Activated naive CD8-positive, alpha-beta T cell treated with anti-CD3 and anti-CD28 coated beads for 36 hours (primary cell): ENCODE measurements around the gene WNK3. TPM values are rescaled to one million over a fixed set of nuclear protein-coding genes. Genes with fewer than 3 reads are reported as not detected.

Experiments
- DNase-seq: peaks from one replicate; pipeline ENCODE4 v3.0.0; 2021
- H3K27ac Mint-ChIP-seq: one replicate; pipeline ENCODE4 v1.8.0; 2022; ENCODE audit warnings: mild to moderate bottlenecking, moderate library complexity, mixed read lengths
- H3K27me3 Mint-ChIP-seq: one replicate; pipeline ENCODE4 v1.8.0; 2022; ENCODE audit warnings: mild to moderate bottlenecking, mixed read lengths
- H3K36me3 Mint-ChIP-seq: one replicate; pipeline ENCODE4 v1.8.0; 2021; ENCODE audit warnings: mild to moderate bottlenecking, mixed read lengths
- H3K4me1 Mint-ChIP-seq: one replicate; pipeline ENCODE4 v1.8.0; 2021; ENCODE audit warnings: mixed read lengths
- H3K4me3 Mint-ChIP-seq: one replicate; pipeline ENCODE4 v1.8.0; 2022; ENCODE audit warnings: mild to moderate bottlenecking, moderate library complexity, mixed read lengths
- H3K9me3 Mint-ChIP-seq: one replicate; pipeline ENCODE4 v1.8.0; 2022; ENCODE audit warnings: mixed read lengths
- total RNA-seq, 2 experiments: library from RNA; stranded (reverse); gene quantifications; one replicate each; pipeline ENCODE4 v1.2.3, GENCODE V29; 2021

Gene WNK3
- total RNA-seq, 2 experiments from 2014 or later: 0.64 to 1.0 TPM

DNA sequence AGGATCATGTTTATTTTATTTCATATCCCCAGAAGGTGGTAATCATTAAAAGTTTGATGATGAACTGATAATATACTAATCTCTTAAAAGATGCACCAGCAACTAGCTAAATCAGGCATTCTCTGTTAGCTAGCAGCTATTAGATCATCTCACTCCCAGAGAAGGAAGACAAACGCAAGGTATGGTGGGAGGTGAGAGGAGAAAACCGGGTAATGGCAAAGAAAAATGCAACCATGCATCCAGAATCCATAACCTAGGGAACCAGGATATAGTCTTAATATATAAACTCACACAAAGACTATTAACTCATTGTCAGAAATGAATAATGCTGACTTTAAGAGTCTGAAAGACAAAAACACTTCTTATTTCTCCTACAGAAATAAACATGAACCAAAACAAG lies 66.1 kb downstream of the WNK3 start:
- no peak overlapping the region for H3K27ac Mint-ChIP-seq
- no peak overlapping the region for H3K4me3 Mint-ChIP-seq
- no peaks in the 10 kb centered on the region for H3K9me3 Mint-ChIP-seq
- no peaks in the 10 kb centered on the region for H3K4me1 Mint-ChIP-seq
- H3K36me3 Mint-ChIP-seq: no peaks in the 10 kb centered on the region
- no peak for DNase-seq
- no peaks in the 10 kb centered on the region for H3K27me3 Mint-ChIP-seq

- no peaks in the 10 kb centered on the region for H3K36me3 Mint-ChIP-seq
- no peak for DNase-seq
- no peak overlapping the region for H3K4me3 Mint-ChIP-seq
- H3K9me3 Mint-ChIP-seq: no peaks in the 10 kb centered on the region
- H3K27me3 Mint-ChIP-seq: no peaks in the 10 kb centered on the region
- no peaks in the 10 kb centered on the region for H3K4me1 Mint-ChIP-seq
- H3K27ac Mint-ChIP-seq: no peak overlapping the region
Measured at GRCh38 chrX:54288968-54289367, 68.9 kb downstream of the WNK3 start.

DNA sequence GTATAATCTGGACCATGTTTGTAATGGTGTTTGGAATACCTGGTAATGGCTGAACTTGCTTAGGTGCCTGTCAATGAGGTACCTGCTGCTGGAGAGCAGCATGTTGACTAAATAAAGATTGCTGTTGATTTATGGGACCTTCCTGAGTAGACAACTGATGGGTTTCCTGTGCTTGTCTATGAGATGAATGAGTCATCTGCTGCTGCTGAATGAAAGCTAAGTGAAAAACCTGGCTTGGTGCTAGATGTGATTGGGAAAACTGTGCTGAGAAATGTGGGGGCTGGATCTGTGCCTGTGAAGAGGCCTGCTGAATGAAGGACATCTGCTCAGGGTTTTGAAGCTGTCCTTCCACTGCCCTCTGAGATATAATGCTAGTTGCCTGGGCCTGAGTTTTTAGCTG lies 69.6 kb downstream of the WNK3 start:
- H3K9me3 Mint-ChIP-seq: no peaks in the 10 kb centered on the region
- no peak for DNase-seq
- no peaks in the 10 kb centered on the region for H3K4me1 Mint-ChIP-seq
- no peak overlapping the region for H3K27ac Mint-ChIP-seq
- no peaks in the 10 kb centered on the region for H3K36me3 Mint-ChIP-seq
- no peaks in the 10 kb centered on the region for H3K27me3 Mint-ChIP-seq
- H3K4me3 Mint-ChIP-seq: no peak overlapping the region

GRCh38 chrX:54281676-54282075 lies 76.2 kb downstream of the WNK3 start:
- no peaks in the 10 kb centered on the region for H3K9me3 Mint-ChIP-seq
- H3K27ac Mint-ChIP-seq: no peak overlapping the region
- no peak for DNase-seq
- H3K36me3 Mint-ChIP-seq: no peaks in the 10 kb centered on the region
- H3K4me3 Mint-ChIP-seq: no peak overlapping the region
- no peaks in the 10 kb centered on the region for H3K4me1 Mint-ChIP-seq
- H3K27me3 Mint-ChIP-seq: no peaks in the 10 kb centered on the region

DNA sequence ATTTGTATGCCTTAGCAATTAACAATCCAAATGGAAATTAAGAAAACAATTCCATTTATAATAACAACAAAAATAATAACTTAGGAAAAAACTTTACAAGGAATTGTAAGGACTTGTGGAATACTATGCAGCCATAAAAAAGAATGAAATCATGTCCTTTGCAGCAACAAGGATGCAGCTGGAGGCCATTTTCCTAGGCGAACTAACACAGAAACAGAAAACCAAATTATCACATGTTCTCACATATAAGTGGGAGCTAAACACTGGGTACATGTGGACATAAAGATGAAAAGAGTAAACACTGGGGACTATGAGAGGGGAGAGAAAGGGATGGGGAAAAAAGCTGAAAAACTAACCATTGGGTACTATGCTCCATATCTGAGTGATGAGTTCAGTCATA lies 77.4 kb downstream of the WNK3 start:
- no peaks in the 10 kb centered on the region for H3K36me3 Mint-ChIP-seq
- no peak overlapping the region for H3K27ac Mint-ChIP-seq
- no peaks in the 10 kb centered on the region for H3K9me3 Mint-ChIP-seq
- H3K4me1 Mint-ChIP-seq: no peaks in the 10 kb centered on the region
- no peak overlapping the region for H3K4me3 Mint-ChIP-seq
- H3K27me3 Mint-ChIP-seq: no peaks in the 10 kb centered on the region
- no peak for DNase-seq

- H3K4me1 Mint-ChIP-seq: no peaks in the 10 kb centered on the region
- no peak overlapping the region for H3K27ac Mint-ChIP-seq
- DNase-seq: no peak
- no peaks in the 10 kb centered on the region for H3K36me3 Mint-ChIP-seq
- H3K4me3 Mint-ChIP-seq: no peak overlapping the region
- H3K9me3 Mint-ChIP-seq: no peaks in the 10 kb centered on the region
- H3K27me3 Mint-ChIP-seq: no peaks in the 10 kb centered on the region
Measured at GRCh38 chrX:54271664-54272063, 86.2 kb downstream of the WNK3 start.

- H3K4me1 Mint-ChIP-seq: no peaks in the 10 kb centered on the region
- H3K27ac Mint-ChIP-seq: no peak overlapping the region
- no peaks in the 10 kb centered on the region for H3K36me3 Mint-ChIP-seq
- H3K4me3 Mint-ChIP-seq: no peak overlapping the region
- H3K9me3 Mint-ChIP-seq: no peaks in the 10 kb centered on the region
- no peaks in the 10 kb centered on the region for H3K27me3 Mint-ChIP-seq
- no peak for DNase-seq
Measured at GRCh38 chrX:54248309-54248708, 109.5 kb downstream of the WNK3 start.

- Mint-ChIP-seq H3K9me3 (no peaks in the 10 kb centered on the region), H3K27ac (no peak overlapping the region), H3K4me3 (no peak overlapping the region), H3K36me3 (no peaks in the 10 kb centered on the region), H3K27me3 (no peaks in the 10 kb centered on the region), H3K4me1 (no peaks in the 10 kb centered on the region)
- DNase-seq: no peak
Measured at GRCh38 chrX:54246866-54247265, 111.0 kb downstream of the WNK3 start.

GRCh38 chrX:54238588-54238987 lies 119.3 kb downstream of the WNK3 start:
- no peak for DNase-seq
- Mint-ChIP-seq H3K36me3 (no peaks in the 10 kb centered on the region), H3K27me3 (no peaks in the 10 kb centered on the region), H3K4me3 (no peak overlapping the region), H3K9me3 (no peaks in the 10 kb centered on the region), H3K27ac (no peak overlapping the region), H3K4me1 (no peaks in the 10 kb centered on the region)

DNA sequence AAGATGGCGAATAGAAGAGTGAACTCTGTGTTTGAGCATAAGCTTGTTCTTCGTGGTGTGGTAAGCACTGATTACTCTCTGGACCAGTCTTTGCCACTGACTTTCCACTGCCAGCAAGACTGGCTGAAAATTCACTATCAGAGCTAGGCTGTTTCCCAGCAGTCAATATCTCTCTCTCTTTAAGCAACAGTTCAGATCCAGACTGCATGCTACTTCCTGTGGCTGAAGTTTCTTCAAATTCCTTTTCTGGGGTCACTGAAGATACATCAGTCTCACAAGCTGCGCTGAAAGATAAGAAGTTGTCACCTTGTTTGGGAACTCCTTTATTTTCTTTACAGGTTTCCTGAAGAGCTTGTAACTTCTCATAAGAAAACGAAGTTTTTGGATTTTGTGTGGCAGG lies 120.8 kb downstream of the WNK3 start:
- Mint-ChIP-seq H3K27ac (no peak overlapping the region), H3K9me3 (no peaks in the 10 kb centered on the region), H3K4me1 (no peaks in the 10 kb centered on the region), H3K27me3 (no peaks in the 10 kb centered on the region), H3K4me3 (no peak overlapping the region), H3K36me3 (no peaks in the 10 kb centered on the region)
- no peak for DNase-seq

DNA sequence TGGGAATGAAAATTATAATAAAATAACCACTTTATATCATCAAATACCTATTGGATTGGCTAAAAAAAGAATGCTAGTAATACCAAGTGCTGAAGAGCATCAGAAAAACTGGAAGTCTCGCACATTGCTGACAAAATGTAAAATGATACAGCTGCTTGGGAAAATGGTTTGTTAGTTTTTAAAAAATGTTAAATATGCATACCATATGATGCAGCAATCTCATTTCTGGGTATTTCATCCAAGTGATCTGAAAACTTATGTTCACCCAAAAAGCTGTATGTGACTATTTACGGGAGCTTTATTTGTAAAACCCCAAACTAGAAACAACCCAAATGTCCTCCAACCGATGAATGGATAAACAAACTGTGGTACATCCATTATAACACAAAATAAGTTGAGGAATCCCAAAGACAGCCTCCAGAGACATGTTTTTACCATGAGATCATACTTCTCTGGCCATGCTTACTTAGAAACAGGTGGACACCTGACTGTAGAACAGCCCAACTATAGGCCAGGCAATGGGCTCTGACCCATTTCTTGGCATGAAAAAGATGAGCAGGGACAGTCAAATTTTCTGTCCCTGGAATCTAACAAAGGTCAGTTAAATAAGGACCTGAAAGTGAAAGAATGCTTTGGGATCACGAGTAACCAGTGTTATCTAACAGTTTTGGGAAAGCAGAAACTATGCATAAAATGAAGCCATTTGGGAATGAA lies 127.3 kb downstream of the WNK3 start:
- no peak for DNase-seq
- H3K27me3 Mint-ChIP-seq: no peaks in the 10 kb centered on the region
- no peaks in the 10 kb centered on the region for H3K9me3 Mint-ChIP-seq
- no peaks in the 10 kb centered on the region for H3K4me1 Mint-ChIP-seq
- H3K4me3 Mint-ChIP-seq: no peak overlapping the region
- no peak overlapping the region for H3K27ac Mint-ChIP-seq
- no peaks in the 10 kb centered on the region for H3K36me3 Mint-ChIP-seq

DNA sequence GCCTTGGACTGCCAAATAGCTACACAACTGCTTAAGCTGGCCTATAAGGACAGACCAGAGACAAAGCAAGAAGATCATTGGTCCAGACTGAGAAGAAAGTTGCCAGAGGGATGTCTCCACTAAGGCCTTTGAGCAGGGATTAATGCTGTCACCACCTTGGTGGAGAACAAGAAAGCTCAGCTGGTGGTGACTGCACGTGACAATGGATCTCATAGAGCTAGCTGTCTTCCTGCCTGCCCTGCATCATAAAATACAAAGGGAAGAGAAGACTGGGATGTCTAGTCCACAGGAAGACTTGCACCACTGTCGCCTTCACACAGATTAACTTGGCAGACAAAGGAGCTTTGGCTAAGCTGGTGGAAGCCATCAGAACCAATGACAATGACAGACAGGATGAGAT lies 134.3 kb downstream of the WNK3 start:
- no peaks in the 10 kb centered on the region for H3K9me3 Mint-ChIP-seq
- no peak overlapping the region for H3K27ac Mint-ChIP-seq
- H3K36me3 Mint-ChIP-seq: no peaks in the 10 kb centered on the region
- no peaks in the 10 kb centered on the region for H3K27me3 Mint-ChIP-seq
- DNase-seq: no peak
- no peaks in the 10 kb centered on the region for H3K4me1 Mint-ChIP-seq
- no peak overlapping the region for H3K4me3 Mint-ChIP-seq

- Mint-ChIP-seq H3K9me3 (no peaks in the 10 kb centered on the region), H3K4me3 (no peak overlapping the region), H3K4me1 (no peaks in the 10 kb centered on the region), H3K27me3 (no peaks in the 10 kb centered on the region), H3K36me3 (peaks cover 1% of the 10 kb centered on the region), H3K27ac (no peak overlapping the region)
- no peak for DNase-seq
Measured at GRCh38 chrX:54213603-54214002, 144.2 kb downstream of the WNK3 start.

GRCh38 chrX:54208531-54208930 lies 149.3 kb downstream of the WNK3 start:
- H3K27ac Mint-ChIP-seq: no peak overlapping the region
- H3K27me3 Mint-ChIP-seq: no peaks in the 10 kb centered on the region

GRCh38 chrX:54198262-54198661 lies 159.6 kb downstream of the WNK3 start:
- Mint-ChIP-seq H3K27me3 (peaks cover 4% of the 10 kb centered on the region), H3K4me3 (no peak overlapping the region), H3K9me3 (no peaks in the 10 kb centered on the region), H3K36me3 (no peaks in the 10 kb centered on the region), H3K27ac (no peak overlapping the region), H3K4me1 (no peaks in the 10 kb centered on the region)
- no peak for DNase-seq

More at GRCh38 chrX:54208531-54208930, 149.3 kb downstream of the WNK3 start:
- DNase-seq: no peak
- Mint-ChIP-seq H3K4me3 (no peak overlapping the region), H3K9me3 (no peaks in the 10 kb centered on the region), H3K36me3 (no peaks in the 10 kb centered on the region), H3K4me1 (no peaks in the 10 kb centered on the region)

- no peaks in the 10 kb centered on the region for H3K9me3 Mint-ChIP-seq
- H3K27me3 Mint-ChIP-seq: peaks cover 4% of the 10 kb centered on the region
- H3K36me3 Mint-ChIP-seq: peaks cover 2% of the 10 kb centered on the region
- no peak overlapping the region for H3K27ac Mint-ChIP-seq
- H3K4me1 Mint-ChIP-seq: no peaks in the 10 kb centered on the region
- no peak for DNase-seq
- H3K4me3 Mint-ChIP-seq: no peak overlapping the region
Measured at GRCh38 chrX:54194982-54195588, 162.8 kb downstream of the WNK3 start.
